Subcutaneous adipose tissue (tissue), 4 donors: Measurements from ENCODE around the gene D2HGDH. TPM values are rescaled to one million over a fixed set of nuclear protein-coding genes. Genes with fewer than 3 reads are reported as not detected.

Experiments
- CTCF ChIP-seq: fragments of 450-650 bp; IDR thresholded peaks from one replicate; pipeline ENCODE4 v1.5.1; 2016; ENCODE audit warnings: low read depth, mild to moderate bottlenecking, control low read depth, antibody characterized with exemption, moderate library complexity
- total RNA-seq, 4 donors: library from RNA; depleted of rRNA; stranded (reverse); fragments of >200 nt; gene quantifications; one replicate each; pipeline ENCODE4 v1.1.0, GENCODE V29; 2016

The D2HGDH gene
- total RNA-seq, 4 donors from 2014 or later = 12.1 to 44.3 (median 13.4) TPM

DNA sequence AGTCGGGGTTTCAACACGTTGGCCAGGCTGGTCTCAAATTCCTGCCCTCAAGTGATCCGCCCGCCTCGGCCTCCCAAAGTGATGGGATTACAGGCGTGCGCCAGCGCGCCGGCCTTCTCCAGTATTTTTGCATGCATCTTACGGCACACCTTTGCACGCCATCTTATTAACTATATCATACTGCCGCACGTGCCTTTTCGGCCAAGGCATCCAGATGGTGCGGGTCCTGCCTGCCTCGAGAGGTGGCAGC is 33.4 kb upstream of the D2HGDH start:
- no peak for TF ChIP-seq CTCF

- no peak for TF ChIP-seq CTCF
Observed at GRCh38 chr2:241701399-241702154, 32.9 kb upstream of the D2HGDH start, which contains the start of gene ING5. Gene ING5, plus strand, starts transcription at chr2:241702039. Its CDS starts 27 bp downstream, at chr2:241702066.

DNA sequence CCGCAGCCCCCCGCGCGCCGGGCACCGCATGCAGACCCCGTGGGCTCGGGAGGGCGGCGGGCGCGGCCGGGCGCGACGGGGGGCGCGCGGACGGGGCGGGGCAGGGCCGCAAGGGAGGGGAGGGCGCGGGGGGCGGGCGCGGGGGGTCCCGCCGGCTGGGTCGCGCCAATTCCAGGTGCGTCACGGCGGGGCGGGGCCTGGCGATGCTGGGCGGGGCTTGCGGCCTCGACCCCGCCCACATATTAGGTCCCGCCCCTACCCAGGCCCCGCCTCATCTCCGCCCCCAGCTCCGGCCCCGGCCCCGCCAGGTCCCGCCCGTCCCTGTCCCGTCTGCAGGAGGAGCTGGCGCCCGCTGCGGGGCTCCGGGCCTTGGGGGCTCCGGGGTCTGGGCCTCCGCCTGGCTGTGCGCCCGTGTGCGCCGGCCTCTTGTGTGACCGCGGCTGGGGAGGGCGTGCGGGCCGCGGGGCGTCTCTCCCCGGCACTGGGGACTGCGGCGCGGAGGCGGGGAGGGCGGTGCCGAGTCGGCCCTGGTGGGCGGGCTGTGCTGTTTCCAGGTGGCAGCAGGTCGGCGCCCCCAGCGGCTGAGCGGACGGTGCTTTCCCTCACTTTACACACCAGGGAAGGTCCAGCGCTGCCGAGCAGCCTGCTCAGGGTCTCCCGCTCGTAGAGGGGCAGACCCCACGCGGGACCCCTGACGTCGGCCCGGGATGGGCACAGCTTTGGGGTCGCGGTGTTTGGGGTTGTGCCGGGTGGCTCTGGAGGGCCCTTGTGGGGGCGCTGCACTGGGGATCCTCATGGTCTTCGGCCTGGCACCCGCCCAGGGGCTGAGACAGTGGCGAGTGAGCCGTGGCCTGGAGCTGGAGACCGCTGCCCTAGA is 32.0 kb upstream of the D2HGDH start:
- no peak for TF ChIP-seq CTCF

DNA sequence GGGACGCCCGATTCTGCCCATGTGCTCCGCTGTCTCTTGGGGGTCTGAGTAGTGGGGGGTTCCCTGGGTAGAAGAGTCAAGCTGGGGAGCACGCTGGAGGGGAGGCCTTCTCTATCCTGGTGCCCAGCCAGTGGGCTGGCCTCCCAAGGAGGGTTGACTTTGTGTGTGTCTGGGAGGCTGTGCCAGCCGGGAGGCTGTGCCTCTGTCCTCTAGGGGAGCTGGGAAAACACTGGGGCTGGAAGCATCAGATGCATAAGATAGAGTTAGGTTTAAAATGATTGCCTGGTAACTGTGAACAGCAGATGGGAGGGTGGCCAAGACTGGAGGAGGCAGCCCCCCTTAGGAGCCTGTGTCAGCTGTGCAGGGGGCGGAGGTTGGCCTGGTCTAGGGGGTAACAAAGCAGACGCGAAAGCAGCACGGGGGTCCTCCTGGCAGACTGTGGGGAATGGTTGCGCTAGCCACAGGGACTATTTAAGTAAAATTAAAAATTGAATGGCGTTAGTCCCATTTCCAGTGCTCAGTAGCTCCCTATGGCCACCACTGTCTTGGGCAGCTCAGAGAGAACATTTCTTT is 31.3 kb upstream of the D2HGDH start:
- no peak for TF ChIP-seq CTCF

- no peak for TF ChIP-seq CTCF
Observed at GRCh38 chr2:241706537-241706936, 27.9 kb upstream of the D2HGDH start.

DNA sequence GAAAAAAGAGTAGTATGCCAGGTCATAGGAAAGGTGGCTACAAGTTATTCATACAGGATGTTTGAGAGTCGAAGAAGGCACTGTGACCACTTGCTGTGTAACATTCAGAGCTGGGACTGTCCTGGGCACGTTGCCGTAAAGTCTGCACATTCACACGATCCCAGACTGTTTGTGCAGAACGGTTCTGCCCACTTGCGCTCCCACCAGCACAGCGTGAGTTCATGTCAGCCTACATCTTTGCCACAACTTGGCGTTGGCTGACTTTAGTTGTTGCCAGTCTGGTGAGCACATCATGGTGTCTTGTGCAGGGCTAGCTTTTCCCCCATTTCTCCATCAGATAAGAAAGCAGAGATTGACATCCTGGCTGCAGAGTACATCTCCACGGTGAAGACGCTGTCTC is 25.6 kb upstream of the D2HGDH start:
- no peak for TF ChIP-seq CTCF

DNA sequence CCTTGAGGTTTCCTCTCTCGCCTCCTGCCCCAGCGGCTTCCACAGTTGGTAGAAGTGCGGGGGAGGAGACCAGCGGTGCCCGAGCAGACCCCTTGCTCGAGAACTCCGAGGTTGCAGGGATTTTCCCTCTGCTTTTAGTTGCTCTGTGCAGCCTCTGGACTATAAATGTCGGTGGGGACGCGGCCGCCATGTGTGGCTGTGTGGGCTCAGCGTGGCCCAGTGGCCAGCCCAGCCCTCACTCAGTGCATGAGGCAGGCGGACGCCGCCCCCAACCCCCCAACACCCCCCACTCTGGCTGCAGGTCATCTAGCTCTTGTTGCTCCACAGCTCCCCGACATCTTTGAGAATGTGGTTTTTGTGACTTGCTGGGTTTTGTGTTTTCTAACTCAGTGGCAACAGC is 15.3 kb upstream of the D2HGDH start:
- no peak for TF ChIP-seq CTCF
